Urothelium cell line (cell line): Measurements from ENCODE around the gene MID1.
A peak's percentile ranks its signal among the peaks of the same experiment; 100 is the strongest.

Experiments used
- DNase-seq: peaks from one replicate; pipeline ENCODE4 v3.0.0; 2011; ENCODE audit warnings: low spot score, mixed read lengths
- FAIRE-seq: peaks from 2 replicates; lab custom pipeline; 2011; peaks lifted over from hg19 to GRCh38; lab: Jason Lieb, UNC

Gene MID1

DNA sequence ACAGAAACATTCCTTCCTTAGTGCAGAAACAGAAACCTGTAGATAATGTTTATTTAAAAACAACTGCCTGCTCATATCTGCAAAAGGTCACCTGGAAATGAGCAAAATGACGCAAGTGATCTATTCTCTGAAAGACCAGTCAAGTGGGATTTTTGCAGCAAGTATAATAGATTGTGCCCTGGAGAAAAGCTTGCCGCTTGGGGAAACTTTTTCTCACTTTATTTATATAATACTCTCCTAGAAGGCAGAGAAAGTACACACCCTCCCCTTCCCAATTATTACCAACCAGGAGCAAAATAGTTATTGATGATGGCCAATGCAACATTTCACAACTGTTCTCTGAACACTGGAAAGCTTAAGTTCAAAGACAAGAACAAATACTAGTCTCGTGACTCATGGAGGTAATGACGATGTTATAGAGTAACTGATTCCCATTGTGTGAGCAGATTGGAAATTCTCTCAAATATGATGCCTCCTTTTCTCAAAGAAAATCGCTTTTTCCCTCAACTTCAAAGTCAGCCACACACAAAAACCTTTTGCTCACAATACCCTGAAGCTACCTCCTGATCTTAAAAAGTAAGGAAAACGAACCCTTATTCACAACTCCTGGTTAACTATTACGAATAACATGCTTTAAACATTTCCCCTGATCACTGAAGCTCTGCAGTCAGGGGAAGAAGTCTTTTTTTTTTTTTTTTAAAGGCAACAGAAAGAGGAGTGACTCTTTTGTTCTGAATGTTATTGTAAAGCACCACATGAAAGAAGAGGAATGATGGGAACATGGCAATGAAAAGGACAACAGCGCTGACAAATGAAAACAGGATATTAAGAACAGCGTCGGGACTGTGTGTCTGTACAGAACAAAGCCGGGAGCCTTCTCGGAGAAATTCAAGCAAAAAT lies 41.0 kb downstream of the MID1 start:
- DNase-seq (peak; percentile 3), FAIRE-seq (no peak)

- DNase-seq (no peak), FAIRE-seq (no peak)
These were observed 41.9 kb downstream of the MID1 start for GRCh38 chrX:10578527-10578926.

GRCh38 chrX:10577853-10578252 lies 42.5 kb downstream of the MID1 start:
- FAIRE-seq (no peak), DNase-seq (no peak)

DNA sequence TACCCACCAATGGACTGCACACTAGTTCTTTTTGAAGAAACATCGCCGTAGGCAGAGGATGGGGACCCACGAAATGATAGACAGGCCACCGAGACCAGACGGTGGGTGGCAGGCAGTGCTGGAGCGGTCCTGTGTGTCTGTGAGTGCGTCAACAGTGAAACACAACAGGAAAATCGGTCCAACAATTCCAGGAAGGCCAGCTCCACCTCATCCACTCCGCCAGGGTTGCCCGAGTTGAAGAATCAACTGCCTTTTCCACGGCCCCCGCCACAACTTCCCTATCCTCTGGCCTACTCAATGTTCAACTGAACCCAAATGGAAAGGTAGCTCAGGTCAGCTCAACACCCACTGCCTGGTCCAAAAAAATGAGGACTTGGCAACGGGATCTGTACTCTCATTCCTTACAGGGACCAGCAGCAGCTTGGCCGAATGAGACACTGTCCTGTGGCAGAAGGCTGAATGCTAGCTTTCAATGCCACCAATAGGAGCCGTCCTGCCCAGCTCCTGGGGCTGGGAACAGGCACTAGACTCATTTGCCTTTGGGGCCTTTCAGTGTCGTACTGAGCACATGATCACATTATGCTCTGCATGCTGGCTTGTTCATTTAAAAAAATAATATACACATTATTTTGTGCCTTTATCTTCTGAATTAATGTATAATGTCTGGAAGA lies 43.5 kb downstream of the MID1 start:
- no peak for DNase-seq
- no peak for FAIRE-seq

GRCh38 chrX:10576186-10576585 lies 44.2 kb downstream of the MID1 start:
- FAIRE-seq, result no peak
- DNase-seq, result no peak

DNA sequence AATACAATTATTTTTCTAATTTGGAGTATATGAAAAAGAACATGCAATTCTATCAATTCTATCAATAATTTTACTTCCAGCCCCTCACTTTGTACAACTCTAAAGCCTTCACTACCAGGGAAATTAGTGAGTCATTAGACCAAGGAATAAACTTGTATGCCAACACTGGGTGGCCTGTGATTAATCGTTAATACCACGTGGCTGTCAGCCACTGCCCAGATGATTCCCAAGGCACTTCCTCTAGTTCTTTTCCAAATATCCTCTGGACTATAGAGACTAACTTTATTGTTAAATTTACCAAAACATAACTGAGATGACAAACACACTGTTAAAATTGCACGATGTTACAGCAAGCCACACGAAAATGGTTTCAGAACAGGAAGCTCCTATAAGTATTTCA lies 45.7 kb downstream of the MID1 start:
- DNase-seq (no peak), FAIRE-seq (no peak)

DNA sequence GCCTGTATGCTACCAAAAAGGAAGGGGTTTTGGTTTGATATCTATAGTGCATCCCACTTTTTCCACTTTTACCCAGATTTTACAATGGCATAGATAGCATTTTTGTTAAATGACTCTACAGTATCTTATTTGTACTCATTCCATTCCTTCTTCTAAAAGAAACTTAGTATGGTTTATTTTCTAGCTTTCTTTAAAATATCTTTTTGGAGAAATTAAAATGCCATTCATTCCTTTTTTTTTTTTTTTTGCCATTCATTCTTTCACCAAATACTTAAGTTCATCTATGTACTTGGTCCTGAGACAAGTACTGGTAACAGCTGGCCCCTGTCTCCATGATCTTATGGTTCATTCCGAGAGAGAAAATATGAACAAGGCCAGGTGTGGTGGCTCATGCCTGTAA lies 49.1 kb downstream of the MID1 start:
- FAIRE-seq (no peak), DNase-seq (no peak)

- no peak for FAIRE-seq
These were observed 49.8 kb downstream of the MID1 start for GRCh38 chrX:10570601-10571000.

DNA sequence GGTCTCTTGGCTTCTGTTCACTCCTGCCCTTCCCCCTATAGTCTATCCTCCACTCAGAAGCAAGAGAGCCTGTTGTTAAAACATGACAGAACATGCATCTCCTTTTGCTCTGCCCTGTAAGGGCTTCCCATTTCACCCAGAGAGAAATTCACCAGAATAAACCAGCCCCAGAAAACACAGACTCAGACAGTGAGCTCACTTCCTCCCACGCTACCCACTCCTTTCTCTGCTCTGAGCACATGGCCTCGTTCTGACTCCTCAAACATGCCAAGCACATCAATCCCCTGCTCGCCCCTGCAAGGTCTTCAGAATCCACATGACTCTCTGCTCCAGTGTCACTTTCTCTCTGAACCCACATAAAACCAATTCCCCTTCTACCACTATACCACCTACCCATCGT lies 50.4 kb downstream of the MID1 start:
- FAIRE-seq, result no peak
- DNase-seq, result no peak

More at GRCh38 chrX:10570601-10571000, 49.8 kb downstream of the MID1 start:
- DNase-seq, result no peak

DNA sequence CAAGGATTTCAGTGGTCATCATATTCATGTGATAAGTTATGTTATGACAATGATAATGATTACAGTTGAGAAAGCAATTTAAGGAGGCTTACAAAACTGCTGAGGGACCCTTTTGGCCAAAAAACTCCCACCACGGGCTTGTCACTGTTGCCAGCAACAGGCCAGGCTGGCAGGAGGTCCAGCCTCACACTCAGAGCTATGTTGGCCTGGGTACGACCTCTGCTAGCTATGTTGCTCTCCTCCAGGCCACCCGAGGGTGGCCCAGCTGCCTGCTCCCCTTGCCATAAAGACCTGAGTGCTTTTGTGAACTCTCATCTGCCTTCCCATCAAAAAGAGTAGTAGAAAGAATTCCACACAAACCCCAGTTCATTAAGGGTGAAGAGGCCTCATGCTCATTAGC lies 52.0 kb downstream of the MID1 start:
- no peak for DNase-seq
- no peak for FAIRE-seq

DNA sequence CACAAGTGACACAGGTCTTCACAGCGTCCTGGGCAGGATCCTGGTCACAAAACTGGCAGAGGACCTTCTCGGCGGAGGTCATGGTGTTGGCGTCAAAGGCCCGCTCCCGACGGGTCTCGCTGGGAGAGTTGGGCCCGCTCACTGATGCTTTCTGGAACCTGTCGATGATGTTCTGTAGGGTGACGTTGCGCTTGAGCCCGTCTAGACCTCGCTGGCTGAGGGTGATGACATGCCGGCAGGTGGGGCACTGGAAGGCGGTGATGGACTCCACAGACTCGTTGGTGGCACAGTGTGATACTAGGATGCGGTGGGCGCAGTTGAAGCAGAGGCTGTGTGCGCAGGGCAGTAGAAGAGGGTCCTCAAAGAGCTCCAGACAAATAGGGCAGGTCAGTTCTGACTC lies 53.2 kb downstream of the MID1 start:
- FAIRE-seq (no peak), DNase-seq (no peak)

DNA sequence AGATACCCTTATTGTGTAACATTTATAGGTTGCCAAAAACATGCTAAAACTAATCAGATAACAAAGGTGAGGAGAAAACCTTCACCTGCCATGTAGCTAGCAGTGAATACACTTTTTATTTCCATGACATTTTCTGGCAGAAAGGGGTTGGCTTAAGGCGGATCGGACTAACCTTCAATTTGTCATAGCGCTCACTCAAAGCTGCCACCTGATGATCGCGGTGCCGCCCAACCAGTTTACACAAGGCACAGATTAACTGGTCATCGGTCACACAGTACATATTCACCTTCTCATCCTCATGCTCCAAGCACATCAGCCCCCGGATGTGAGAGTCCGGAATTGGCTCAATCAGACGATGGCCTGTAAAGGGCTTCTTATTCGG lies 53.7 kb downstream of the MID1 start:
- no peak for FAIRE-seq
- DNase-seq, result no peak

DNA sequence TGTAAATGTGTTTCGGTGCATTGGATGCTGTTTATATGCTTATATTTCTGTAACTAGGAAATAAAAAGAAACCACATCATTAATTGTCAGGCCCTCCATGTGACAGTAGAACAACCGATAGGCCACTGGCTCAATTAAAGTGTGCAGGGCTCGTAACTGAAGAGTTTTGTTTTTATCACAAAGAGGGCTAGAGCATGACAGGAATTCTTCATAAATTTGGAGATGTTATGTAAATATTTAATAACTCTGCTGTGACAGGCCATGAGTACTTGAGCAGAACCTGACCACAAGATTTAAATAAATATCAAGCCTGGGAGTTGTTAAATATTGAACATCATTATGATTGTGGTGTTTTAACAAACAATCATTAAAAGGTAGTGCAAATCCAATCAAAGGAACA lies 55.9 kb downstream of the MID1 start:
- FAIRE-seq (no peak), DNase-seq (no peak)

GRCh38 chrX:10557166-10557565 lies 63.2 kb downstream of the MID1 start:
- DNase-seq, result no peak

DNA sequence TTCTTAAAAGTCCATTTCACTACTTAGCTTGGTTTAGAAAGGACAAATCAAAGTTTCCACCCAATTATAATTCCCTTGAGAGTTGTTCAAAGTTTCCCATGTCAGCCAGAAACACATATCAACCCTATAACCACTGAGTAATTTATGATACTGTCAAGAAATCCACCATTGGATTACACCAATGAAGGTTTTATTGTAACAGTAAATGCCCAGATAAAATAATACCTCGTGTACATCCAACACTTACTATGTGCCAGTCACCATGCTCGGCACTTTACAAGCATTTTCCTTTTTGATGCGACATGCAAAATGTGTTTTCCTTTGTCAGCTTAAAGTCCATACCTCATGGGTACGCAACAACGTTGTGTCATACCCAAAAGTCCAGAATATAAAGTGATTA lies 64.0 kb downstream of the MID1 start:
- no peak for FAIRE-seq

More at GRCh38 chrX:10557166-10557565, 63.2 kb downstream of the MID1 start:
- FAIRE-seq, result no peak

GRCh38 chrX:10555846-10556245 lies 64.5 kb downstream of the MID1 start:
- DNase-seq (no peak), FAIRE-seq (no peak)

More for the DNA sequence above, 64.0 kb downstream of the MID1 start:
- no peak for DNase-seq

DNA sequence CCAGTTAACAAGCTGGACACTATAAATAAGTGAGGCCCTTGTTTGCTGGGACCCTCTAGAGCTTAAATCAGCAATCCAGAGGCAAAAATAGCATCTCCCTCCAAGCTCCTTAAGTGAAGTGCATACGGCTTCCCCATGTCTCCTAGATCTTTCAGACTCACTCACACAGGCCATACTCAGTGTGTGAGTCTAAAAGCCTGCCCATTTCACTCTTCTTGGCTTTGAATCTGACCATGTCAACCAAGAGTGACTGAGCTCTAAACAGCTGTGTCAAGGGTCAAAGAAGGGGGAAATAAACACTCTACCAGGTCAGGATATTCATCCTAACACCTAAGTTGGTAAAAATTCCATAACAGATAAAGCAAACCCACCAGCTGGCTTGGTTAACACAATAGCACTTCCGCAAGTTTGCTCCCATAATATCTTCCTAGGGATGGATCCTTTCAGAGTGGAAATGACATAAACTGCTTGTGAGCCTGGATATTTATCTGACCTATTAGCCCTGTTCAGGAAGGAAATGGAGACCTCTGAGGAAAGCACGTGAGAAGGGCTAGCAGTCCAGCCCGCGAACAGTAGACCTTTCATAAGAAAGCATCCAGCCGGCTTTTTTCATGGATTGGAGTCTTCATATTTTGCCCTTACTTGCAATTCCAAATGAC lies 65.6 kb downstream of the MID1 start:
- no peak for FAIRE-seq
- no peak for DNase-seq

- DNase-seq (no peak), FAIRE-seq (no peak)
These were observed 71.1 kb downstream of the MID1 start for GRCh38 chrX:10549280-10549679.

- DNase-seq (no peak), FAIRE-seq (no peak)
These were observed 71.7 kb downstream of the MID1 start for GRCh38 chrX:10548688-10549087.

GRCh38 chrX:10545882-10546281 lies 74.5 kb downstream of the MID1 start:
- no peak for DNase-seq
- no peak for FAIRE-seq

DNA sequence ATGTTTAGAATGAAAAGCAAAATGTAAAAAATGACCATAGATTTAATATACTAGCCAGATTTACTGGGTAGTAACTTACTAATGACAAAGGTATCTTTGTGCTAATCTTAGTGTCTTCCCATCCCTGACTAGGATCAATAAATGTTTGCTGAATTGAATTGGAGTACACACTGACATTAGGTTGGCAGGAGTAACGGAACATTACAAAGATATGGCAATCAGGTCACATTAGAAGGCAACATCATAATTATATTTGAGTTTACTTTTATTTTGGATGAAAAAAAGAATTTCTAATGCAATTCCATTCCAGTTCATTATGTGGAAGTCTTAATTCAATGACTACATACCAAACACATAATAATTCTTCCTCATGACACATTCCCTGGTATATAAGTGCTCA lies 77.8 kb downstream of the MID1 start:
- DNase-seq (no peak), FAIRE-seq (no peak)

- DNase-seq (no peak), FAIRE-seq (no peak)
These were observed 81.6 kb downstream of the MID1 start for GRCh38 chrX:10538831-10539230.
